ENCODE data around the gene ARRDC3. TPM values are rescaled to one million over a fixed set of nuclear protein-coding genes. Genes with fewer than 3 reads are reported as not detected.

Gene ARRDC3
- total RNA-seq, 1 experiment from 2014 or later = 2.8 TPM

- Histone ChIP-seq H3K14ac (ENCODE audit: insufficient read depth, low read length) (no peak overlapping the region), H3K79me2 (ENCODE audit: insufficient read depth, low read length) (no peaks in the 10 kb centered on the region), H3K4me2 (ENCODE audit: insufficient read depth, insufficient read length, low read length) (no peak overlapping the region), H2BK15ac (ENCODE audit: low read depth, low read length) (no peak overlapping the region), H3K23ac (ENCODE audit: insufficient read length, low read depth, low read length) (no peak overlapping the region), H3T11ph (ENCODE audit: low read length) (no peak overlapping the region), H4K5ac (ENCODE audit: insufficient read length, low read depth, low read length) (no peak overlapping the region), H3K9me3 (ENCODE audit: control insufficient read depth, low read depth, low read length) (no peaks in the 10 kb centered on the region), H3K23me2 (ENCODE audit: insufficient read length, low read depth, low read length, poor library complexity, severe bottlenecking) (no peaks in the 10 kb centered on the region), H3K18ac (ENCODE audit: insufficient read length, low read depth, low read length) (no peak overlapping the region), H2BK20ac (ENCODE audit: low read depth, low read length, poor library complexity, severe bottlenecking) (no peak overlapping the region), H3K27me3 (ENCODE audit: insufficient read depth, low read length) (no peaks in the 10 kb centered on the region), H4K91ac (ENCODE audit: insufficient read length, low read depth, low read length) (no peak overlapping the region), H2AFZ (ENCODE audit: low read length) (peak overlapping the region; percentile 59), H2BK5ac (ENCODE audit: insufficient read length, low read length) (no peak overlapping the region), H3K56ac (ENCODE audit: insufficient read length, low read depth, low read length) (no peak overlapping the region), H3K79me1 (ENCODE audit: insufficient read depth, low read depth, low read length, poor library complexity, severe bottlenecking) (no peaks in the 10 kb centered on the region), H3K9ac (ENCODE audit: extremely low read depth, insufficient read length, low read length) (no peak overlapping the region), H3K4me1 (ENCODE audit: insufficient read depth, low read length) (peaks cover 6% of the 10 kb centered on the region), H3K27ac (ENCODE audit: insufficient read length, low read depth, low read length) (no peak overlapping the region), H2BK120ac (ENCODE audit: low read depth, low read length, poor library complexity, severe bottlenecking) (no peak overlapping the region), H4K8ac (replicated peaks; ENCODE audit: insufficient read length, low read depth, low read length) (no peak overlapping the region), H2AK5ac (ENCODE audit: insufficient read length, low read length) (no peak overlapping the region), H4K20me1 (ENCODE audit: control insufficient read depth, insufficient read depth, insufficient read length) (no peaks in the 10 kb centered on the region), H3K4ac (ENCODE audit: low read depth, low read length) (no peak overlapping the region), H2BK12ac (ENCODE audit: insufficient read length, low read depth, low read length) (no peak overlapping the region)
- no CpG with 5 or more reads among the region's 8 CpGs for WGBS (ENCODE audit: extremely low coverage, insufficient read length, low lambda C conversion rate)
- Mint-ChIP-seq H3K27ac (peak overlapping the region in 2 of 3 experiments; percentile 47 to 62; a peak in 3 of 7 replicates), H3K4me3 (no peak overlapping the region), H3K9me3 (no peaks in the 10 kb centered on the region), H3K36me3 (ENCODE audit: insufficient read depth in 1 of 3, low read depth in 3 of 3) (no peaks in the 10 kb centered on the region), H3K4me1 (peaks cover 26 to 35% of the 10 kb centered on the region in 2 experiments), H3K27me3 (ENCODE audit: low read depth) (no peaks in the 10 kb centered on the region)
- TF ChIP-seq, protein P1, sequence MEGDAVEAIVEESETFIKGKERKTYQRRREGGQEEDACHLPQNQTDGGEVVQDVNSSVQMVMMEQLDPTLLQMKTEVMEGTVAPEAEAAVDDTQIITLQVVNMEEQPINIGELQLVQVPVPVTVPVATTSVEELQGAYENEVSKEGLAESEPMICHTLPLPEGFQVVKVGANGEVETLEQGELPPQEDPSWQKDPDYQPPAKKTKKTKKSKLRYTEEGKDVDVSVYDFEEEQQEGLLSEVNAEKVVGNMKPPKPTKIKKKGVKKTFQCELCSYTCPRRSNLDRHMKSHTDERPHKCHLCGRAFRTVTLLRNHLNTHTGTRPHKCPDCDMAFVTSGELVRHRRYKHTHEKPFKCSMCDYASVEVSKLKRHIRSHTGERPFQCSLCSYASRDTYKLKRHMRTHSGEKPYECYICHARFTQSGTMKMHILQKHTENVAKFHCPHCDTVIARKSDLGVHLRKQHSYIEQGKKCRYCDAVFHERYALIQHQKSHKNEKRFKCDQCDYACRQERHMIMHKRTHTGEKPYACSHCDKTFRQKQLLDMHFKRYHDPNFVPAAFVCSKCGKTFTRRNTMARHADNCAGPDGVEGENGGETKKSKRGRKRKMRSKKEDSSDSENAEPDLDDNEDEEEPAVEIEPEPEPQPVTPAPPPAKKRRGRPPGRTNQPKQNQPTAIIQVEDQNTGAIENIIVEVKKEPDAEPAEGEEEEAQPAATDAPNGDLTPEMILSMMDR (conservative IDR thresholded peaks at IDR 0.05) = no peak
- DNase-seq = no peak
These were observed 50.7 kb downstream of the ARRDC3 start for GRCh38 chr5:91332267-91333045.

Data from H9 (cell line).